Loucy (cell line): Measurements from ENCODE around the gene S1PR1.

ENCODE experiments used
- CTCF ChIP-seq: fragments of 200-600 bp; sonication (generic); conservative IDR thresholded peaks from 2 replicates; pipeline ENCODE4 v1.5.1; 2014; ENCODE audit warnings: mild to moderate bottlenecking, antibody characterized with exemption, low read length
- EZH2phosphoT487 ChIP-seq: fragments of 200-600 bp; IDR thresholded peaks from 2 replicates; pipeline ENCODE4 v1.6.1; 2018; ENCODE audit warnings: antibody characterized with exemption, mild to moderate bottlenecking, moderate library complexity, borderline replicate concordance

- TF ChIP-seq CTCF (no peak), EZH2phosphoT487 (no peak)
These were observed 42.1 kb upstream of the S1PR1 start for GRCh38 chr1:101194746-101195145.
